ENCODE data around the gene IGF1R.

Gene IGF1R

DNA sequence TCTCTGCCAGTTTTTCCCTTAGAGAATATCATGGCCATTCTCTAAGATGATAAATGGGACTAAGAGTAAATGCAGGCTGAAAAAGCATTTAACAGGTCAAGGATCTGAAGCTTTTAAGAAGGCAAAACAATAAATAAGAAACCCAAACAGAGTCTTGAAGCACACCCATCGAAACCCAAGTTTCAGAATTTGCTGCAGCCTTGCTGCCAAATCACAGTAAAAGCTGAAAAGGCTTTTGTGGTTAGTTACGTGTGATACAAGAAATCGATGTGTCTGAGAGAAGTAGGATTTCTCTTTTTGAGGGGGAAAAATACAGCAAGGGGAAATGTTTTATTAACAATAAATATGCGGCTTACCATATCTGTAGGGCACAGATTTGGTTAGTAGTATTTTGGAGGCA, 92.0 kb downstream of the IGF1R start:
- Histone ChIP-seq H3K9ac (ENCODE audit: low read length in 5 of 5) (no peak overlapping the region), H3K4me1 (ENCODE audit: control insufficient read depth in 5 of 5, insufficient read depth in 5 of 5, low read length in 5 of 5) (peaks cover 0 to 16% (median 3%) of the 10 kb centered on the region in 5 donors), H3K4me3 (ENCODE audit: low read depth in 1 of 5, low read length in 5 of 5) (no peak overlapping the region), H3K9me3 (ENCODE audit: control insufficient read depth in 5 of 5, low read length in 5 of 5) (no peaks in the 10 kb centered on the region), H3K27ac (ENCODE audit: low read depth, low read length) (no peak overlapping the region), H3K36me3 (ENCODE audit: control insufficient read depth in 5 of 5, insufficient read depth in 5 of 5, low read length in 5 of 5) (no peaks in the 10 kb centered on the region), H3K27me3 (ENCODE audit: control insufficient read depth in 5 of 5, insufficient read depth in 4 of 5, low read length in 5 of 5) (no peaks in the 10 kb centered on the region)

- Histone ChIP-seq H3K4me1 (ENCODE audit: control insufficient read depth in 5 of 5, insufficient read depth in 5 of 5, low read length in 5 of 5) (peaks cover 0 to 17% (median 4%) of the 10 kb centered on the region in 5 donors), H3K27ac (ENCODE audit: low read depth, low read length) (no peak overlapping the region), H3K9ac (ENCODE audit: low read length in 5 of 5) (no peak overlapping the region), H3K9me3 (ENCODE audit: control insufficient read depth in 5 of 5, low read length in 5 of 5) (no peaks in the 10 kb centered on the region), H3K36me3 (ENCODE audit: control insufficient read depth in 5 of 5, insufficient read depth in 5 of 5, low read length in 5 of 5) (no peaks in the 10 kb centered on the region), H3K27me3 (ENCODE audit: control insufficient read depth in 5 of 5, insufficient read depth in 4 of 5, low read length in 5 of 5) (no peaks in the 10 kb centered on the region), H3K4me3 (ENCODE audit: low read depth in 1 of 5, low read length in 5 of 5) (no peak overlapping the region)
Observed at GRCh38 chr15:98740963-98741362, 92.6 kb downstream of the IGF1R start.

GRCh38 chr15:98743177-98743576, 94.8 kb downstream of the IGF1R start:
- no peak overlapping the region for H3K9ac ChIP-seq (ENCODE audit: low read length in 5 of 5)
- no peak overlapping the region for H3K27ac ChIP-seq (ENCODE audit: low read depth, low read length)
- H3K36me3 ChIP-seq (ENCODE audit: control insufficient read depth in 5 of 5, insufficient read depth in 5 of 5, low read length in 5 of 5): no peaks in the 10 kb centered on the region
- H3K9me3 ChIP-seq (ENCODE audit: control insufficient read depth in 5 of 5, low read length in 5 of 5): no peaks in the 10 kb centered on the region
- H3K27me3 ChIP-seq (ENCODE audit: control insufficient read depth in 5 of 5, insufficient read depth in 4 of 5, low read length in 5 of 5): no peaks in the 10 kb centered on the region
- peaks cover 0 to 17% (median 4%) of the 10 kb centered on the region in 5 donors for H3K4me1 ChIP-seq (ENCODE audit: control insufficient read depth in 5 of 5, insufficient read depth in 5 of 5, low read length in 5 of 5)
- H3K4me3 ChIP-seq (ENCODE audit: low read depth in 1 of 5, low read length in 5 of 5): no peak overlapping the region

GRCh38 chr15:98744506-98744905, 96.2 kb downstream of the IGF1R start:
- Histone ChIP-seq H3K9ac (ENCODE audit: low read length in 5 of 5) (no peak overlapping the region), H3K4me1 (ENCODE audit: control insufficient read depth in 5 of 5, insufficient read depth in 5 of 5, low read length in 5 of 5) (peaks cover 0 to 17% (median 4%) of the 10 kb centered on the region in 5 donors), H3K27ac (ENCODE audit: low read depth, low read length) (no peak overlapping the region), H3K36me3 (ENCODE audit: control insufficient read depth in 5 of 5, insufficient read depth in 5 of 5, low read length in 5 of 5) (no peaks in the 10 kb centered on the region), H3K9me3 (ENCODE audit: control insufficient read depth in 5 of 5, low read length in 5 of 5) (no peaks in the 10 kb centered on the region), H3K4me3 (ENCODE audit: low read depth in 1 of 5, low read length in 5 of 5) (no peak overlapping the region), H3K27me3 (ENCODE audit: control insufficient read depth in 5 of 5, insufficient read depth in 4 of 5, low read length in 5 of 5) (no peaks in the 10 kb centered on the region)

- no peaks in the 10 kb centered on the region for H3K36me3 ChIP-seq (ENCODE audit: control insufficient read depth in 5 of 5, insufficient read depth in 5 of 5, low read length in 5 of 5)
- H3K27ac ChIP-seq (ENCODE audit: low read depth, low read length): no peak overlapping the region
- no peaks in the 10 kb centered on the region for H3K27me3 ChIP-seq (ENCODE audit: control insufficient read depth in 5 of 5, insufficient read depth in 4 of 5, low read length in 5 of 5)
- H3K4me1 ChIP-seq (ENCODE audit: control insufficient read depth in 5 of 5, insufficient read depth in 5 of 5, low read length in 5 of 5): peaks cover 0 to 17% (median 4%) of the 10 kb centered on the region in 5 donors
- no peak overlapping the region for H3K4me3 ChIP-seq (ENCODE audit: low read depth in 1 of 5, low read length in 5 of 5)
- no peaks in the 10 kb centered on the region for H3K9me3 ChIP-seq (ENCODE audit: control insufficient read depth in 5 of 5, low read length in 5 of 5)
- no peak overlapping the region for H3K9ac ChIP-seq (ENCODE audit: low read length in 5 of 5)
Observed at GRCh38 chr15:98745179-98745578, 96.8 kb downstream of the IGF1R start.

DNA sequence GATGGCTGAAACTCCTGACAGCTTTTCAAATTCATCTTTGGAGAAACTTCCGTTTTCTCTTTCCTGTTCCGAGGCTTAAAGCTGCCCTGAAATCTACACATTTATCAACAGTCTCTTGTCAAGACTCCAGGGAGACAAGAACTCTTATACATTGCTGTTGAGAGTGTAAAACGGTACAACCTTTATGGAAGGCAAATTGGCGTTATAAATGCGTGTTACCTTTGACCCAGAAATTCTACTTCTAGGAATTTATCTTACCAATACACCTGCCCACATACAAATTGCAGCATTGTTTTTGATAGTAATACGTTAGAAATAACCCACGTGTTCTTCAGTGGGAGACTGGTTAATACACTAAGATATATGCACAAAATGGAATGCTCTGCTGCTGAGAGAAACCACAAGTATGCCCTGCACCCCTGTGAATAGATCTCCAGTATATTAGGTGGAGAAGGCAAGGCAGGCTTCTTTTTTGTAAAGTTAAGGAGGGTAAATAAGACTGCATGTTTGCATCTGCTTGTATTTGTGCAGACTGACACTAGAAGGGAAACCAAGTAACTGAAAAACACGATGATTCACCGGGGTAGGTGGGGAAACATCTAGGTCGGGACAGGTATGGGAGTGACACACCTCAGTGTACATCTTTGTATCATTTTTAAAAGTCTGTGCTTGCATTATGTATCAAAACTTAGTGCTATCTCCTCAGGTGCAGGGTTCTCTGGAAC, 97.5 kb downstream of the IGF1R start:
- Histone ChIP-seq H3K27me3 (ENCODE audit: control insufficient read depth in 5 of 5, insufficient read depth in 4 of 5, low read length in 5 of 5) (no peaks in the 10 kb centered on the region), H3K4me1 (ENCODE audit: control insufficient read depth in 5 of 5, insufficient read depth in 5 of 5, low read length in 5 of 5) (peaks cover 0 to 17% (median 4%) of the 10 kb centered on the region in 5 donors), H3K27ac (ENCODE audit: low read depth, low read length) (no peak overlapping the region), H3K9me3 (ENCODE audit: control insufficient read depth in 5 of 5, low read length in 5 of 5) (no peaks in the 10 kb centered on the region), H3K9ac (ENCODE audit: low read length in 5 of 5) (no peak overlapping the region), H3K4me3 (ENCODE audit: low read depth in 1 of 5, low read length in 5 of 5) (no peak overlapping the region), H3K36me3 (ENCODE audit: control insufficient read depth in 5 of 5, insufficient read depth in 5 of 5, low read length in 5 of 5) (no peaks in the 10 kb centered on the region)

DNA sequence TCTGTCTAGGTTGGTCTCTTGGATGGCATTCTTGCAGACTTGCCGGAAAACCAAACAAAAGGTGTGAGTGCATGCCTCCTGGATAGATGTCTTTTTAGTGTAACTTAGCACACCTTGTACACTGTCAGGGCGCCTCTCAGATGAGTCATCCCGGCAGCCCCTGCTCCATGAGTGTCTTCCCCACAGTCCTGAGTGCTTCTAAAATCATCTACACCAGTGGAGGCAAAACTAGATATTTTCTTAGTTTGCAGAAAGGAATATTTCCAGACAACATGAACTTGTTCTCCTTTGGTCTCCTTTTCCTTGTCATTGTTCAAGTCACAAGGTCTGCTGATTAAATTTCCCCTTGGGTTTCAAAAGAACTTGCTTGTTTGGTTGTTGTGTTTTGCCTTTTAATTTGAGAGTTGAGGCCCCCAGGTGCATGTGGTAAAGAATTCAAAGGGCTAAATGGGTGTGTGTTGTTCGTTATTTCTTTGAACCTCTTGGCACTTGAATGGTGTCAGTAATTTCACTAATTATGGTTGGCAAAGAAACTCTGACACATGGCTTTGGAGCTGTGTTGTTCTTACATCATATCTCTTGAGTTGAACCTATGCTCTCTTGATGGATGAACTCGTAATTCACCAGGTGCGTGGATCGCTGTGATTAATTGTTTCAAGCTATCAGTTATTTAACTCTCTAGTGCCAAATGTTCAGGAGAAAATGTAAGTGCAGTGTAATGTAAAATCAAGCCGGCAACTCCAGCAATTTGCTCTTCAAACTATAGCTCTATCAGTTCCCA, 98.2 kb downstream of the IGF1R start:
- H3K4me3 ChIP-seq (ENCODE audit: low read depth in 1 of 5, low read length in 5 of 5): no peak overlapping the region
- no peak overlapping the region for H3K9ac ChIP-seq (ENCODE audit: low read length in 5 of 5)
- H3K27me3 ChIP-seq (ENCODE audit: control insufficient read depth in 5 of 5, insufficient read depth in 4 of 5, low read length in 5 of 5): no peaks in the 10 kb centered on the region
- H3K27ac ChIP-seq (ENCODE audit: low read depth, low read length): no peak overlapping the region
- H3K36me3 ChIP-seq (ENCODE audit: control insufficient read depth in 5 of 5, insufficient read depth in 5 of 5, low read length in 5 of 5): no peaks in the 10 kb centered on the region
- H3K4me1 ChIP-seq (ENCODE audit: control insufficient read depth in 5 of 5, insufficient read depth in 5 of 5, low read length in 5 of 5): peaks cover 0 to 17% (median 4%) of the 10 kb centered on the region in 5 donors
- H3K9me3 ChIP-seq (ENCODE audit: control insufficient read depth in 5 of 5, low read length in 5 of 5): no peaks in the 10 kb centered on the region

DNA sequence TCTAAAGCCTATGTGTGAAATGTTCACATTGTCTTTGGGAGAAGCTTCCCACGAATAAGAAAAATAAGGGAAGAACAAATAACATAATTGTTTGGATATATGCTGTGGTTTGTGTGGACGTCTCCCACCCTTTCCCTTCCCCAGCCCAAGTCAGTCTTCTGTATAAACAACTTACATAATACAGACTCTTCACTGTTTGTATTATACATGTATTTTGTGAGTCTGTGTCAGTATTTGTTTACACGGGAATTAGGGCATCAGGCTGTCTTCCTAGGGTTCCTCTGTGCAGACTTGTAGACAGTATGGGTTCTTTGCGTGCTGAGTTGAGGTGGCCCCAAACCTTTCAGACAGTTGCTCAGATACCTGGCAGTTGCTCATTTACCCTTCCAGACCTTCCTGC, 103.4 kb downstream of the IGF1R start:
- H3K27me3 ChIP-seq (ENCODE audit: control insufficient read depth in 5 of 5, insufficient read depth in 4 of 5, low read length in 5 of 5): no peaks in the 10 kb centered on the region
- peaks cover 0 to 10% (median 0%) of the 10 kb centered on the region in 5 donors for H3K4me1 ChIP-seq (ENCODE audit: control insufficient read depth in 5 of 5, insufficient read depth in 5 of 5, low read length in 5 of 5)

DNA sequence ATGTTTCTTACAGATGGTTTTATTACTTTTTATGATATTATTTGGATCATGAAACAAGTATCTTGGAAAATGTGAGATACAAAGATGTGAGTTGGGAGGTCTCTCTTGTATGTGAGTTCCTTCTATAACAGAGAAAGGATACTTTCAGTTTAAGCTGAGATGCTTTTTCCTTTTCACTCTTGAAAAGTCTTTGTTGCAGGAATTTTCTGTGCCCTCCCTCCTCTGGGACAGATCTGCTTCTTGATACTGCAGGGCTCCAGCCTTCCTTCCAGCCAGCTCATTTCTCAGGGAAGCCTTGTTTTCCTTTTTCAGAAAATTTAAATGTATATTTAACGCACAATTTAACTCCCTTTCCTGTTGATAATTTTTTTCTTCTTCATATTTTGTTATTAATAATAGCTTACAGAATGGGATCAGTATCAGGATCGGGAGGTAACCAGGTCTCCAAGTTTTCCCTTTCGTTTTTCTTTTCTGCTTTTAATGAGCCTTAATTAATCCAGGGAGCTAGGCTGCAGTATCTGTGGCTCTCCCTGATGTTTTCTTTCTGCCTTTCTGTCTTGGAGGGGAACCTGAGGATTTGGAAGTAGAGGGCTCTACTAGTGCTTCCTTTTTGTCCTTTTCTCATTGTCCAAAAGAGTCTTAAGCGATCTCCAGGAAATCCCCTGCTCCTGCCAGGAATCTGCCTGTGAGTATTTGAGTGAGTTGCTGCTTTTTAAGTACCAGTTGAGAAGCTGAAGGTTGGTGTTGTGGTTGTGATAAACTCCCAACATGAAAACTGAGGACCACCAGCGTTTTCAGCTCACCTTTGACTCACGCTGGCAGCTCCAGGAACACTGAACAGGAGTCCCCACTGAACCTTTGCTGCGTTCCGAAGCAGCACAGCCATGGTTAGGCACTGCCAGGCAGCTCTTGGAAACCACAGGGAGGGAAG, 105.7 kb downstream of the IGF1R start:
- Histone ChIP-seq H3K9me3 (ENCODE audit: control insufficient read depth in 5 of 5, low read length in 5 of 5) (no peaks in the 10 kb centered on the region), H3K27ac (ENCODE audit: low read depth, low read length) (peak overlapping the region; percentile 12), H3K9ac (ENCODE audit: low read length in 5 of 5) (peak overlapping the region in 3 of 5 donors; percentile 4 to 62 (median 42)), H3K4me1 (ENCODE audit: control insufficient read depth in 5 of 5, insufficient read depth in 5 of 5, low read length in 5 of 5) (peaks cover 0 to 10% (median 0%) of the 10 kb centered on the region in 5 donors), H3K36me3 (ENCODE audit: control insufficient read depth in 5 of 5, insufficient read depth in 5 of 5, low read length in 5 of 5) (no peaks in the 10 kb centered on the region), H3K27me3 (ENCODE audit: control insufficient read depth in 5 of 5, insufficient read depth in 4 of 5, low read length in 5 of 5) (no peaks in the 10 kb centered on the region), H3K4me3 (ENCODE audit: low read depth in 1 of 5, low read length in 5 of 5) (peak overlapping the region; percentile 1 to 68 (median 45))

More for the DNA sequence above, 103.4 kb downstream of the IGF1R start:
- Histone ChIP-seq H3K36me3 (ENCODE audit: control insufficient read depth in 5 of 5, insufficient read depth in 5 of 5, low read length in 5 of 5) (no peaks in the 10 kb centered on the region), H3K4me3 (ENCODE audit: low read depth in 1 of 5, low read length in 5 of 5) (no peak overlapping the region), H3K27ac (ENCODE audit: low read depth, low read length) (no peak overlapping the region), H3K9me3 (ENCODE audit: control insufficient read depth in 5 of 5, low read length in 5 of 5) (no peaks in the 10 kb centered on the region), H3K9ac (ENCODE audit: low read length in 5 of 5) (no peak overlapping the region)
